Activated naive CD4-positive, alpha-beta T cell treated with anti-CD3 and anti-CD28 coated beads, Interleukin-2, amount 10 ng/mL, durations not matched to agents 7 days and 5 days (primary cell): ENCODE measurements around the gene MYO1D.
"Not testable (repeated sequence)": the region's sequence is repeated elsewhere in the genome, so short reads cannot be mapped to it uniquely, and the experiment has no call there.

ENCODE experiments used
- CTCF ChIA-PET: fragments of 350-600 bp; sonication (Branson Sonifier 250); formaldehyde crosslinking; loops from one replicate; lab custom pipeline; 2021; ENCODE audit warnings: antibody characterized with exemption; lab: Charles Lee
- DNase-seq: peaks from one replicate; pipeline ENCODE4 v3.0.0-alpha.2; 2020
- H3K27ac Mint-ChIP-seq: one replicate; pipeline ENCODE4 v1.8.0; 2021; ENCODE audit warnings: mild to moderate bottlenecking, moderate library complexity, mixed read lengths
- H3K27me3 Mint-ChIP-seq: one replicate; pipeline ENCODE4 v1.8.0; 2021; ENCODE audit warnings: mild to moderate bottlenecking, mixed read lengths
- H3K36me3 Mint-ChIP-seq: one replicate; pipeline ENCODE4 v1.8.0; 2021; ENCODE audit warnings: mixed read lengths
- H3K4me1 Mint-ChIP-seq: one replicate; pipeline ENCODE4 v1.8.0; 2021; ENCODE audit warnings: mixed read lengths
- H3K4me3 Mint-ChIP-seq: one replicate; pipeline ENCODE4 v1.8.0; 2021; ENCODE audit warnings: mild to moderate bottlenecking, moderate library complexity, mixed read lengths
- H3K9me3 Mint-ChIP-seq: one replicate; pipeline ENCODE4 v1.8.0; 2021; ENCODE audit warnings: mixed read lengths

The MYO1D gene

DNA sequence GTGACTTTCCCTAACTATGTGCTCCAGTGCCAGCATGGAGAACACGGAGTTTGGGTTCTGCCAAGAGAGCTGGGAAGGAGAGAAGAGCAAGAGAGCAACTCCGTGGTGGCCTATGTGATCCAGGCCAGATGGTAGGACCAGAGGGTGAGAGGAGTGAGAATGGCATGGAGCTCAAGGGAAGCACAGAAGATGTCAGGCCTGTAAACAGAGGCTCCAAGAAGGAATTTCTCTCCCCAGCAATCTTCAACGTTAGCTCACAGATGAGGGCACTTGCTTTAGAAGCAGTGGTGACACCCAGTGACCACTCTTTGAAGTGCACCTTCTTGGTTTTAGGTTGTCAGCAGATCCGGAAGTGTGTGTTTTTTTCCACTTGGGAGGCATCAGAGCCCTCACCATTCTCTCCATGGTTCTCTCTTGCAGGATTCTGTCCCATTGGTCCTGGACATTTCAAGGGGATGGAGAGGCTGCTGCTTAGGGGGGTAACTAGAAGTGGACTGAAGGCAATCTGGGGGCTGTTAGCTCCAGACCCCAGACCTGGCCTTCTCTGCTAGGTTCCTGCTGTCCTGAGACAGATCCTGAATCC lies 33.0 kb upstream of the MYO1D start:
- DNase-seq: peak; percentile 67
- no peaks in the 10 kb centered on the region for H3K36me3 Mint-ChIP-seq
- CTCF ChIA-PET: interaction anchor here (1.0 to 2.2 kb wide), 6 partner anchors 11 to 128 kb away, joined by 3 to 21 read pairs (median 6); partner anchors contain the start of gene MYO1D
- no peak overlapping the region for H3K27ac Mint-ChIP-seq
- H3K9me3 Mint-ChIP-seq: no peaks in the 10 kb centered on the region
- H3K4me1 Mint-ChIP-seq: peaks cover 4% of the 10 kb centered on the region
- H3K27me3 Mint-ChIP-seq: peaks cover 19% of the 10 kb centered on the region
- no peak overlapping the region for H3K4me3 Mint-ChIP-seq

- peaks cover 18% of the 10 kb centered on the region for H3K4me1 Mint-ChIP-seq
- DNase-seq: no peak
Observed at GRCh38 chr17:32907583-32907982, 30.7 kb upstream of the MYO1D start.

GRCh38 chr17:32904891-32905290 lies 28.0 kb upstream of the MYO1D start:
- H3K4me1 Mint-ChIP-seq: peaks cover 18% of the 10 kb centered on the region
- H3K27me3 Mint-ChIP-seq: peaks cover 30% of the 10 kb centered on the region
- no peak overlapping the region for H3K4me3 Mint-ChIP-seq
- H3K27ac Mint-ChIP-seq: no peak overlapping the region
- CTCF ChIA-PET: interaction anchor here (1.9 to 4.8 kb wide), 2 partner anchors 28 to 122 kb away, joined by 5 to 12 read pairs; partner anchors contain the start of gene MYO1D
- no peak for DNase-seq
- no peaks in the 10 kb centered on the region for H3K36me3 Mint-ChIP-seq
- H3K9me3 Mint-ChIP-seq: no peaks in the 10 kb centered on the region

More at GRCh38 chr17:32907583-32907982, 30.7 kb upstream of the MYO1D start:
- Mint-ChIP-seq H3K36me3 (no peaks in the 10 kb centered on the region), H3K27me3 (peaks cover 32% of the 10 kb centered on the region), H3K9me3 (no peaks in the 10 kb centered on the region), H3K4me3 (no peak overlapping the region), H3K27ac (no peak overlapping the region)
- CTCF ChIA-PET: interaction anchor here (4.8 kb wide), 1 partner anchor 30 kb away, joined by 12 read pairs; the partner anchor contains the start of gene MYO1D

- H3K27me3 Mint-ChIP-seq: peaks cover 30% of the 10 kb centered on the region
Observed at GRCh38 chr17:32903774-32904673, 27.1 kb upstream of the MYO1D start.

GRCh38 chr17:32901743-32902142 lies 24.8 kb upstream of the MYO1D start:
- CTCF ChIA-PET: no interaction called here
- peaks cover 26% of the 10 kb centered on the region for H3K27me3 Mint-ChIP-seq
- peaks cover 18% of the 10 kb centered on the region for H3K4me1 Mint-ChIP-seq
- no peak overlapping the region for H3K4me3 Mint-ChIP-seq
- H3K27ac Mint-ChIP-seq: no peak overlapping the region
- no peaks in the 10 kb centered on the region for H3K36me3 Mint-ChIP-seq
- no peak for DNase-seq
- no peaks in the 10 kb centered on the region for H3K9me3 Mint-ChIP-seq

More at GRCh38 chr17:32903774-32904673, 27.1 kb upstream of the MYO1D start:
- Mint-ChIP-seq H3K9me3 (no peaks in the 10 kb centered on the region), H3K4me3 (no peak overlapping the region), H3K4me1 (peaks cover 18% of the 10 kb centered on the region), H3K36me3 (no peaks in the 10 kb centered on the region), H3K27ac (no peak overlapping the region)
- CTCF ChIA-PET: interaction anchor here (1.4 to 4.8 kb wide), 3 partner anchors 27 to 121 kb away, joined by 3 to 12 read pairs (median 5); partner anchors contain the start of gene MYO1D
- DNase-seq: no peak

DNA sequence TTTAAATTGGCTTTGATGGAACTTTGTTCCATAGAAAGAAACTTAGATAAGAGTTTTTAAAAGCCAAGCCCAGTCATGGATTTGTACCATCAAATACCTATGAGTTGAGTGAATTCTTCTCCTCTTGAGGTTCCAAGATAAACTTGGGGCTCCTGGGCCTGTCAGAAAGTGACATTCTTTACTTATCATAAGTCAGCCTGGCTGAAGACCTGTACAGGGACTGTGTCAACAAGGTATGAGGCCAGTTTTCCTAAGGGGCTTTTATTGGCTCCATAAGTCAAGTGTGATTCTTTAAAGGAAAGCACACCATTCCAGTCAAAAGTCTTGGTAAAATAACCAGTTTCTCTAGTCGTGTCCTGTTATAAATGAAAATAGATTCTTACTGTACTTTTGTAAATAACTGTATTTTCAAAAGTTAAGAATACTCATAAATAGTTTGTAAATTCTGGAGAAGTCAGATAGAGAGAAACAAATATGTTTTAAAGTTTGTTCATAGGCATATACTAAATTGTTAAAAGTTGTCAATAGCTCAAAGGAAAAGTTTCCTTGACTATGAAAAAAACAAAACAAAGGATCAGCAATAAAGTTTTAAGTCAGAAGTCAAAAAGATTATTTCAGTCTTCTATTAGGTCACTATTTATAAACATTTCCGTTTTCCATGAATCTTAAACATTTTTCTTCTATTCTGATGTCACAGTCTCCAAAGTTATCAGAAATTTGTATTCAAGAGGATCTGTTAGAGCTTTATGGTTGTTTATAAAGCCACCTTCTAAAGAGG lies 22.5 kb upstream of the MYO1D start:
- Mint-ChIP-seq H3K36me3 (no peaks in the 10 kb centered on the region), H3K9me3 (no peaks in the 10 kb centered on the region), H3K27me3 (peaks cover 24% of the 10 kb centered on the region), H3K27ac (no peak overlapping the region), H3K4me3 (no peak overlapping the region), H3K4me1 (peaks cover 11% of the 10 kb centered on the region)
- DNase-seq: no peak
- CTCF ChIA-PET: interaction anchor here (1.8 kb wide), 1 partner anchor 22 kb away, joined by 6 read pairs; no protein-coding TSS in a partner anchor

- Mint-ChIP-seq H3K27me3 (peaks cover 11% of the 10 kb centered on the region), H3K4me3 (no peak overlapping the region), H3K27ac (no peak overlapping the region), H3K4me1 (no peaks in the 10 kb centered on the region), H3K9me3 (no peaks in the 10 kb centered on the region), H3K36me3 (no peaks in the 10 kb centered on the region)
- CTCF ChIA-PET: interaction anchor here (1.3 kb wide), 1 partner anchor 18 kb away, joined by 4 read pairs; no protein-coding TSS in a partner anchor
- no peak for DNase-seq
Observed at GRCh38 chr17:32896647-32897258, 19.8 kb upstream of the MYO1D start.

- no peak overlapping the region for H3K4me3 Mint-ChIP-seq
- H3K27me3 Mint-ChIP-seq: peaks cover 11% of the 10 kb centered on the region
- no peak for DNase-seq
Observed at GRCh38 chr17:32894245-32894644, 17.3 kb upstream of the MYO1D start.

DNA sequence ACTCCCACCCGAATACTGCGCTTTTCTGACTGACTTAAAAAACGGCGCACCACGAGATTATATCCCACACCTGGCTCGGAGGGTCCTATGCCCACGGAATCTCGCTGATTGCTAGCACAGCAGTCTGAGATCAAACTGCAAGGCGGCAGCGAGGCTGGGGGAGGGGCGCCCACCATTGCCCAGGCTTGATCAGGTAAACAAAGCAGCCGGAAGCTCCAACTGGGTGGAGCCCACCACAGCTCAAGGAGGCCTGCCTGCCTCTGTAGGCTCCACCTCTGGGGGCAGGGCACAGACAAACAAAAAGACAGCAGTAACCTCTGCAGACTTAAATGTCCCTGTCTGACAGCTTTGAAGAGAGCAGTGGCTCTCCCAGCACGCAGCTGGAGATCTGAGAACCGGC lies 10.5 kb upstream of the MYO1D start:
- H3K4me3 Mint-ChIP-seq, H3K9me3 Mint-ChIP-seq, CTCF ChIA-PET, H3K36me3 Mint-ChIP-seq, DNase-seq, H3K27me3 Mint-ChIP-seq, H3K4me1 Mint-ChIP-seq, H3K27ac Mint-ChIP-seq: not testable (repeated sequence)

More at GRCh38 chr17:32894245-32894644, 17.3 kb upstream of the MYO1D start:
- no peaks in the 10 kb centered on the region for H3K36me3 Mint-ChIP-seq
- H3K4me1 Mint-ChIP-seq: no peaks in the 10 kb centered on the region
- H3K9me3 Mint-ChIP-seq: no peaks in the 10 kb centered on the region
- no peak overlapping the region for H3K27ac Mint-ChIP-seq
- CTCF ChIA-PET: interaction anchor here (1.0 kb wide), 1 partner anchor 17 kb away, joined by 5 read pairs; the partner anchor contains the start of gene MYO1D

- not testable (repeated sequence) for H3K9me3 Mint-ChIP-seq, DNase-seq, H3K36me3 Mint-ChIP-seq, H3K27ac Mint-ChIP-seq, H3K4me1 Mint-ChIP-seq, H3K27me3 Mint-ChIP-seq, H3K4me3 Mint-ChIP-seq
- CTCF ChIA-PET: interaction anchor here (2.0 kb wide), 1 partner anchor 10 kb away, joined by 8 read pairs; the partner anchor contains the start of gene MYO1D
Observed at GRCh38 chr17:32886951-32887350, 10.0 kb upstream of the MYO1D start.

DNA sequence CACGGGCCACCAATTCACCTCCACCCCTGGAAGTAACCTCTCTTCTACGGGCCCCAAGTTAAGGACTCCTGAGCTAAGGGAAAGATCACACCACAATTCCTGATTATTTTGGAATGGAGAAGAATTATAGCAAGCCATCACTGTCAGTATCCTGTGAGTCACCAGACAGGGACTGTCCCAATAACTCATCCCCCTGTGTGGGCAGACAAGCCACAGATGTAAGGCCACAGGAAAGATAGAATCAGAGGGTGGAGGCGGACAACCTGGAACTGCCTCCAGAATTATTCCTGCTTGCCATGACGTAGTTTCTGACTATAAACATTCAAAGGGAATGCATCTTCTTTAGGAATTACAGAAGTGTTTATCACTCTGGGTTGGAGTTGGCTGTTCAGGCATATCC lies 5.8 kb upstream of the MYO1D start:
- peaks cover under 1% of the 10 kb centered on the region for H3K4me1 Mint-ChIP-seq
- H3K27ac Mint-ChIP-seq: no peak overlapping the region
- H3K4me3 Mint-ChIP-seq: no peak overlapping the region
- no peaks in the 10 kb centered on the region for H3K9me3 Mint-ChIP-seq
- no peaks in the 10 kb centered on the region for H3K36me3 Mint-ChIP-seq
- H3K27me3 Mint-ChIP-seq: peaks cover 12% of the 10 kb centered on the region
- no peak for DNase-seq
- CTCF ChIA-PET: no interaction called here

DNA sequence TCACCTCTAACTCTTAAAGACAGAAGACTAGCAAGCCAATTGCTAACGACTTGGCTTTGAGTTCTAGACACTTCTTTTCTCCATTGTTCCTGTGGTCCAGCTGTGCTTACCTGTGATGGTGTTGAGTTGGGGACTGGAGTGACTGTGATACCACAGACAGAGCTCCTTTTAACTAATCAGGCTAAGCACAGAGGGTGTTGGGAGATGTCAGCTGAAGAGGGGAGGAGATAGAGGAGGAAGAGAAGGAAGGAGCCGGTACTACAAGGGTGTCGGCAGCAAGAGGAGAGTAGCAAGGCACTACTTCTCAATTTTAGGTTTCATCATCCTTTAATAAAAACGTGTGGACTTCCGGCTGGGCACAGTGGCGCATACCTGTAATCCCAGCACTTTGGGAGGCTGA lies 5.1 kb upstream of the MYO1D start:
- CTCF ChIA-PET: no interaction called here
- Mint-ChIP-seq H3K4me3 (no peak overlapping the region), H3K36me3 (no peaks in the 10 kb centered on the region), H3K4me1 (peaks cover 6% of the 10 kb centered on the region), H3K27me3 (peaks cover 12% of the 10 kb centered on the region), H3K9me3 (no peaks in the 10 kb centered on the region), H3K27ac (no peak overlapping the region)
- DNase-seq: no peak

- Mint-ChIP-seq H3K27ac (no peak overlapping the region), H3K4me1 (peaks cover 10% of the 10 kb centered on the region), H3K27me3 (peaks cover 18% of the 10 kb centered on the region), H3K36me3 (no peaks in the 10 kb centered on the region), H3K4me3 (no peak overlapping the region), H3K9me3 (no peaks in the 10 kb centered on the region)
- DNase-seq: no peak
- CTCF ChIA-PET: interaction anchor here (0.6 kb wide), 1 partner anchor 99 kb away, joined by 3 read pairs; no protein-coding TSS in a partner anchor
Observed at GRCh38 chr17:32880671-32881453, 3.9 kb upstream of the MYO1D start.
